Measurements from ENCODE around the gene PRSS33.

The PRSS33 gene

DNA sequence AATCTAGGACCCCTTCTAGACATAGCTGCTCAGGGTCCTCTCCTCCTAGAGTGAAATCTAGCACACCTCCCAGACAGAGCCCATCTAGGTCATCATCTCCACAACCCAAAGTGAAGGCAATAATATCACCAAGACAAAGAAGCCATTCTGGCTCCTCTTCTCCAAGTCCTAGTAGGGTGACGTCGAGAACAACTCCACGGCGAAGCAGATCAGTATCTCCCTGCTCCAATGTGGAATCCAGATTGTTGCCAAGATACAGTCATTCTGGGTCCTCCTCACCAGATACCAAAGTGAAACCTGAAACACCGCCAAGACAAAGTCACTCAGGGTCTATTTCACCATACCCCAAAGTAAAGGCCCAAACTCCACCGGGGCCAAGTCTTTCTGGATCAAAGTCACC is 24.2 kb downstream of the PRSS33 start:
- DNase-seq (ENCODE audit: low spot score), result no peak

DNA sequence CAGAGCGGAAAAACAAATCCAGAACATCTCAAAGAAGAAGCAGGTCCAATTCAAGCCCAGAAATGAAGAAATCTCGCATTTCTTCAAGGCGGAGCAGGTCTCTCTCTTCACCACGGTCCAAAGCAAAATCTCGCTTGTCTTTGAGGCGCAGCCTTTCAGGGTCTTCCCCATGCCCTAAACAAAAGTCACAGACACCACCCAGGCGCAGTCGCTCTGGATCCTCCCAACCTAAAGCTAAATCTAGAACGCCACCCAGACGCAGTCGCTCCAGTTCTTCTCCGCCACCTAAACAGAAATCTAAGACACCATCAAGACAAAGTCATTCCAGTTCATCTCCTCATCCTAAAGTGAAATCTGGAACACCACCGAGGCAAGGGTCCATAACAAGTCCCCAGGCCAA is 24.6 kb downstream of the PRSS33 start:
- DNase-seq (ENCODE audit: low spot score), result no peak

DNA sequence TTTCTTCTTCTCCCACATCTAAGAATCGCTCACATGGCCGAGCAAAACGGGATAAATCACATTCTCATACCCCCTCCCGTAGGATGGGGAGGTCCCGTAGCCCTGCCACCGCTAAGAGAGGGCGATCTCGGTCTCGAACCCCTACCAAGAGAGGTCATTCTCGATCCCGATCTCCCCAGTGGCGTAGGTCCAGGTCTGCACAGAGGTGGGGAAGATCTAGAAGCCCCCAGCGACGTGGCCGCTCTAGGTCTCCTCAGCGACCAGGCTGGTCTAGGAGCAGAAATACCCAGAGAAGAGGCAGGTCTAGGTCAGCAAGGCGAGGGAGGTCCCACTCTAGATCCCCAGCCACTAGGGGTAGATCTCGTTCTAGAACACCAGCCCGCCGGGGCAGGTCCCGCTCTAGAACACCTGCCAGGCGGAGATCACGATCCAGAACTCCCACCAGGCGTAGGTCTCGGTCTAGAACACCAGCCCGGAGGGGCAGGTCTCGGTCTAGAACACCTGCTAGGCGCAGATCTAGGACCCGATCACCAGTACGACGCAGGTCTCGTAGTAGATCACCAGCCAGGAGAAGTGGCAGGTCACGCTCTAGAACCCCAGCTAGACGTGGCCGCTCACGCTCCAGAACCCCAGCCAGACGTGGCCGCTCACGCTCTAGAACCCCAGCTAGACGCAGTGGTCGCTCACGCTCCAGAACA is 25.3 kb downstream of the PRSS33 start:
- no peak for DNase-seq (ENCODE audit: low spot score)

DNA sequence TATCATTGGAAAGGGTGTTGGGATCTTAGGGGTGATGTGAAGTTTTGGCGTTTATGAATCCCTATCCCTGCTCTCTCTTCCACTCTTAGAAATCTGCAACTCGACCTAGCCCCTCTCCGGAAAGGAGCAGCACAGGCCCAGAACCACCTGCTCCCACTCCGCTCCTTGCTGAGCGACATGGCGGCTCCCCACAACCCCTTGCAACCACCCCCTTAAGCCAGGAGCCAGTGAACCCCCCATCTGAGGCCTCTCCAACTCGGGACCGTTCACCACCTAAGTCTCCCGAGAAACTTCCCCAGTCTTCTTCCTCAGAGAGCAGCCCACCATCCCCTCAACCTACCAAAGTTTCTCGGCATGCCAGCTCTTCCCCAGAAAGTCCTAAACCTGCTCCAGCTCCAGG is 25.9 kb downstream of the PRSS33 start:
- no peak for DNase-seq (ENCODE audit: low spot score)

DNA sequence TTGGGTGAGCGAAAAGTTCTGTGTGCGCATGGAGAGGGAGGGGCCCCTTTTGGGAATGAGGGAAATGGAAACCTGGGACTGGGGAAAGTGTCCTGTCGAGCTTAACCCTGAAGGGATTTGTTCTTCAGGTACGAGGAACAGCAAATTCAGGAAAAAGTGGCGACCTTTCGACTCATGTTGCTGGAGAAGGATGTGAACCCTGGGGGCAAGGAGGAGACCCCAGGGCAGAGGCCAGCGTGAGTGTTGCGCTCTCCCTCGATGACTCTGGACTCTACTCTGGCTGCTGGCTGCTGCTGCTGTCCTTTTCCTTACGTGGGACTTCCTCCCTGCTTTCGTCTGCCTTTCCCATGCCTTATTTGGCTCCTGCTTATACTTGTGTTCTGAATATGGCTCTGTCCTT is 30.0 kb downstream of the PRSS33 start:
- DNase-seq (ENCODE audit: low spot score), result no peak

DNA sequence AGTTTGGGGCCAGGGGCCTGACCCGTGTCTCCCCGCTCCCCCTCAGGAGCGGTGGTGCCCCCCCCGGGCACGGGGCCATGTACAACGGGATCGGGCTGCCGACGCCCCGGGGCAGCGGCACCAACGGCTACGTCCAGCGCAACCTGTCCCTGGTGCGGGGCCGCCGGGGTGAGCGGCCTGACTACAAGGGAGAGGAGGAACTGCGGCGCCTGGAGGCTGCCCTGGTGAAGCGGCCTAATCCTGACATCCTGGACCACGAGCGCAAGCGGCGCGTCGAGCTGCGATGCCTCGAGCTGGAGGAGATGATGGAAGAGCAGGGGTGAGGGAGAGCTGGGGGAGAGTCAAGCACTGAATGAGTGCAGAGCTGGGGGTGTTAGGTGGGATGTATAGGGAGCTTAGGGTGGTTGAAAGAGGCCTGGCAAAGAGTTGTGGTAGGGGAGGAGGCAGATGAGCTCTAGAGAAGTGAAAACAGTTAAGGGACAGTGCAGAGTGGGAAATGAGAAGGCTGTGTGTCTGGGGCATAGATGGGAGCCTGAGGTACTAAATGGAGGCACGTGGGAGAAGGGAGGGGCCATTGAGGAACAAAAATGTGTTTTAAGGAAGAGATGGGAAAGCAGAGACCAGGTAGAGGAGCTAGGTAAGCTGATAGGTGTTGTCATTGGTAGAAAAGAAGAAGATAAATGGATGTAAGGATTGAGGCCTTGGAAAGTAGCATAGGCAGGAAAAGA is 30.9 kb downstream of the PRSS33 start:
- no peak for DNase-seq (ENCODE audit: low spot score)

DNA sequence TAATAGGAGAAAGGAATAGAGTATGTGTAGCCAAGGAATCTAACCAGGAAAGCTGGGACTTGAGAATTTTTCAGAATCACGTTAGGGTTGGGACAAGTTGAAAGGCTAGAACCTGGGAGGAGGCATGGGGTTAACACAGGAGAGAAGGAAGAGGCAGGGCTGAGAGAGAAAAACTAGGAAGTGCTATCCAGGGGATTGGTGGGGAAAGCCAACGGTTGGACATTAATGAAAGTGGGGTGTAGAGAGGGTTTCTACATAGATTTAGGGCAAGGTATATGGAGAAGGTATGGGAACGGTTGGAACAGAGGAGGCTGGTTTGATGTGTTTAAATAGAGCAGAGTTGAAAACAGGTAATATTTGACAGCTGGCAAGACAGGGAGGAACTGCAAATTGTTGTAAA is 32.2 kb downstream of the PRSS33 start:
- no peak for DNase-seq (ENCODE audit: low spot score)

DNA sequence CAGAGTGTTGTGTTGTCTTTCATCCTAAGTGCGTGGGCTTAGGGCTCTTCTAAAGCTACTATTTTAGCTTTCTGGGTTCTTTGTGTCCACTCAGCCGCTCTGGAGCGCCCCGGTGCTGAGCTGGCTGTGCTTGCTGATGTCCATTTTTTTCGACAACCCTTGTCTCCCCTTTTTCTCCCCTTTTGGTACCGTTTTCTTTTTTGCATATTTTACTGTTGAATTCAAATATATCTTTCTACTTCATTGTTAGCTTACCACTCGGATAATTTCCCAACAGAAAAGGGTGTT is 33.7 kb downstream of the PRSS33 start:
- peak; percentile 49 for DNase-seq (ENCODE audit: low spot score)

DNA sequence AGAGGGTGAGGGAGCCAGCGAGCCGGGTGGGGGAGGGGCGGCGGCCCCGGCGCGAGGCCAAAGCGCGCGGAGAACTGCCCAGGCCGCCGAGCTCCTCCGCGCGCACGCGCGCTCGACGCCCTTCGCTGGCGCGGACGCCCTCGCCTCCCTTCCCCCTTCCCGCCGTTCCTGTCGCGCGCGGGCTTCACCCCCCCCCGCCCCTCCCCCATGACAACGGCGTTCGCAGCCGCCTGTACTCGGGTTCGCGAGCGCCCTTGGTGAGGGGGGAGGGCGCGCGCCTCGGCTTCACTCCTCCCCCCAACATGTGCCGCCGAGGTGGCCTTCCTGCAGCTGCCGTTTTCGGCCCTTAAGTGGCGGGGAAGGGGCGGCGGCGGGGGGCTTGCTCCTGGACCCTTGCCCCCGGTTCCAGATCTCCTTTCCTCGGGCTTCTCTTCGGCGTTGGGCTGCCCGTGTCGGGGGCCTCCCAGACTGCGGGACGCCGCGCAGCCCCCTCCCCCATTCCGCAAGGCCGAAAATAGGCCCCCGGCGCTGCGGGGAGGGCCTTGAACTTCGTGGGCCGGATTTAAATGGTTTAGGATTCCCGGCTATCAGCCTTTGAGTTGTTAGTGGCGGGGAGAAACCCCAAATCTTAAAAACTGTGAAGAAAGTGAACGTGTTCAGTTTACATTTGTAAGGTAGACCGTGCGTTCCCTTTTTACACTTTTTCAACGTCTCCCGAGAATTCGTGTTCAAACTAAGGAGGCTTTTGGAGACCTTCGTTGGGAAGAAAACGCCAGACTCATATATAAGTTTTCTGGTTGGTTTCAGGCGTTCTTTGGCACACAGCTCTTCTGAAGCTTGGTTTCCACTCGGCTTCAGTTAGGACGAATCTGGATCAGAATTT is 34.3 kb downstream of the PRSS33 start:
- DNase-seq (ENCODE audit: low spot score), result peak; percentile 95

DNA sequence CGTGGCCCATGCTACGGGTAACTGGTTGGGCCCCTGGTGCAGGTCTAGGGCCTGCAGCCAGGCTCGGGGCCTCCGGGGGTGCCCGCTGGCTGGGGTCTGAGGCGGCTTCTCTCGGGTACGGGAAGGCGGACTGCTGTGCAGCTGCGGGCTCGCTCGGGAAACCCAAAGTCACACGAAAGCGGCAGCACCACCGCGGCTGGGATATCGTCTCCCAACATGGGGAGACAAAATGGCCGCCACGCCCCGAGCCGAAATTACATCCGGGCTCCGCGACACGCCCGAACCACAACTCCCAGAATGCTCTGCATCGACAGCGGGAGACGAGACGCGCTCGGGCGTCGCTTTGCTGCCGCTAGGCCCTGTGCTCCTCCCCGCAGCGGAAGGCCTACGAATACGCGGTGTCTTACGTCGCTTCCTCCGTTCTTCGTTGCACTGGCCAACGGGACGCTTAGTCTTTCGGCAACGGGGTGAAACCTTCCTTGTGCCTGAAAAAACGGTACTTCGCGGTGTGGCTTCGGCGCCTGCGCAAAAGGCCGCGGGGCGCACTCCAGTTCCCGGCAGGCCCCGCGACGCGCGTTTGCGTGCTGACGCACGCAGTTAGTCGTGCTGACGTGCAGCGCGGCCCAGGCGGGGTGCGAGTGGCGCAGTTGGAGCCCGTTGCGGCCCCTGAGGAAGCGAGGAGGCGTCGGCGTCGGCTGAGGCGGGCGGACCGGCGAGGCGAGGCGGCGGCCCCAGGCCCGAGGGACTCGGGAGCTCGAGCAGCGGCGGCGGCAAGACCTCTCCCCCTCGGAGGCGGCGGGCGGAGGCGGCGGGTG is 35.1 kb downstream of the PRSS33 start, which contains the start of gene SRRM2:
TSS of gene SRRM2 (plus strand) at position 604 of the 815 bp plus-strand sequence. CDS start 3,727 bp downstream, outside the sequence.
- DNase-seq (ENCODE audit: low spot score), result peak; percentile 98

DNA sequence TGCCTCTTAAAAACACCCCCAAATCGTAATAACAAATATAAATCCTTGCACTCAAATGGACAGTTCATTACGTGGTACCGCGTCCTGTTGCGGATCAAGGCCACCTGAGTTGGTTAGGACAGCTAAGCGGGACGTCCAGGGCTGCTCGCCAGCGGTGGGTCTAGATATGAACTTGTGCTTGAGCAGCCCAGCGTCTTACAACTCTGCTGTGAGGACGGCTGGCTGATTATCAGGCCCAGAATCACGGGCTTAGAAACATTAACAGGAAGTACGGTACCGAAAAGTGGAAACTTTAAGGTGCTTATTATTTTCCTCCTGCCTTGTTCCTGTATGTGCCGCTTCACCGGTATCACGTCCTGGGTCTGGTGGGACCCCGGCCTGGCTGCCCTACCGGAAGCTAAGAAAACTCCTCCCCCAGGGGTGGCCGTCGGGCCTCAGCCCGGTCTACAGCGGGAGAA is 35.8 kb downstream of the PRSS33 start:
- no peak for DNase-seq (ENCODE audit: low spot score)

DNA sequence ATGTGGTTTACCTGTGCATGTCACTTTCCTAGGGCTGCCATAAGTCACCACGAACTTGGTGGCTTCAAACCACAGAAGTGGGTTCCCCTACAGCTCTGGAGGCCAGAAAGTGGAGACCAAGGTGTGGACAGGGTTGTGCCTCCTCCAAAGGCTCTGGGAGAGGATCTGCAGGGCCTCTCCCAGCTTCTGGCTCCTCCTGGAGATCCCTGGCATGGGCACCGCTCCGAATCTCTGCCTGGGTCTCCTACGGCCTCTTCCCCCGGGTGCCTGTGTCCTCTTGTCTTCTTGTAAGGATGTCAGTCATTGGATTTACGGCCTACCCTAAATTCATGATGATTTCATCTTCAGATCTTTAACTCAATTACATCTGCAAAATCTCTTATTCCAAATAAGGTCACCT is 37.4 kb downstream of the PRSS33 start:
- DNase-seq (ENCODE audit: low spot score), result no peak

DNA sequence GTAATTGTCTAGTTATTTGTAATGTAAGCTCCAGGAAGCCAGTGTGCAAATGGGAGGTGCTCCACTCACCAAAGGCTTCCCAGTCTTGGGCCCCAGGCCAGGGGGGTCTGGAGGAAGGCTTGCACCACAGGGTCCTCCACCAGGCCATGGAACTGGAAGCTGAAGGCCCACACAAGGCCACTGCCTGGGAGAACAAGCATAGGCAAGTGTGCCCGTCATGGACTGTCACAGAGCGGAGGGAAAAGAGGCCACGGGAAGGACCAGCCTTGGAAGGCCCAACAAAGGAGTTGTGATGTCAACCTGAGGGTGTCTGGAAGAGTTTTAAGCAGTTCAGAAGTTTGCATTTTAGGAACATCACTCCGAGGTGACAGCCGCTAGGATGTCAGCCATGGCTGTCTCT is 37.9 kb downstream of the PRSS33 start:
- DNase-seq (ENCODE audit: low spot score), result no peak

DNA sequence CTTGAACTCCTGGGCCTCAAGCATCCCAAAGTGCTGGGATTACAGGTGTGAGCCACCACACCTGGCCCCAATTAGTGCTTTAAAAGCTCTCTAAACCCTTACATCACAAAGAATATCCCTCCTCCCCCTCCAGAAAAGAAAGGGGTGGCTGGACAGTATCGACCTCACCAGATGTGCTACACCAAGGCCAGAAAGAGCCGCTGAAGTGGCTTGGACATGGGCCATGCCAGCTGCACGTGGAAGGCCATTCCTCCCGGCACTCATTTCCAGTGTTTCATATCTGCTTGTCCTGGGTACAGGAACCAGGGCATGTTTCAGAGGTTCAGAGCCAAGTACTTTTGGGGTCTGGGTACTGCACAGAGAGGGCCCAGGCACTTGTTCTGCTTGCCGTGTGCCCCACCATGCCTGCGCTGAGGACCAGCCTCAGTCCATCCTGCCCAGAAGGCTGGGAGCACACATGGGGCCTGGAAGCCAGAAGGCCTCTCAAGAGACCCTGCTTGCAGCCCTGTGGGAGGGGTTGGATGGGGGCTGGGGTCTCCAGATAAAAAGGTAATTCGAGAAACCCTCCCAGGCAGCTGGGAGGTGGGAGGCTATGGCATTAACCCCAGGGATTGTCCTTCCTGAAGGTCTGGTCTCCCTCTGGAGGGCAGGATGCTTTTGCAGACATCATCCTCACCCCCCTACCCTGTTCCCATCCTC is 38.5 kb downstream of the PRSS33 start:
- DNase-seq (ENCODE audit: low spot score), result no peak

DNA sequence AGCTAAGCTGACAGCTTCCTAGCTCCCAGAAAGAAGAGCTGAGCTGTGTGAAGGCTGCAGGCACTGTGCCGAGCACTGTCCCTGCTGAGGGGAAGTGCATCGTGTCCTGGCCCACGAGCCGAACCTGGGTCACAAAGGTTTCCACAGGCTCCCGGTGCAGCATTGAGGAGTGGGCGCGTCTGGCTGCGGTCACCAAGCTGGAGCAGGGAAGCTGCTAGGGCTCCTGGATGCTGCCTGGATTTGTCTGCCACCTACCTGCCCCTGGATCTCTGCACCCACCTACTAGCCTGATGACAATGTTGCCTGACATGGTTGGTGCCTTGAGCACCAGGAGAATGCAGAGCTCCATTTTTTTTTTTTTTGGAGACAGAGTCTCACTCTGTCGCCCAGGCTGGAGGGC is 41.4 kb downstream of the PRSS33 start:
- no peak for DNase-seq (ENCODE audit: low spot score)

DNA sequence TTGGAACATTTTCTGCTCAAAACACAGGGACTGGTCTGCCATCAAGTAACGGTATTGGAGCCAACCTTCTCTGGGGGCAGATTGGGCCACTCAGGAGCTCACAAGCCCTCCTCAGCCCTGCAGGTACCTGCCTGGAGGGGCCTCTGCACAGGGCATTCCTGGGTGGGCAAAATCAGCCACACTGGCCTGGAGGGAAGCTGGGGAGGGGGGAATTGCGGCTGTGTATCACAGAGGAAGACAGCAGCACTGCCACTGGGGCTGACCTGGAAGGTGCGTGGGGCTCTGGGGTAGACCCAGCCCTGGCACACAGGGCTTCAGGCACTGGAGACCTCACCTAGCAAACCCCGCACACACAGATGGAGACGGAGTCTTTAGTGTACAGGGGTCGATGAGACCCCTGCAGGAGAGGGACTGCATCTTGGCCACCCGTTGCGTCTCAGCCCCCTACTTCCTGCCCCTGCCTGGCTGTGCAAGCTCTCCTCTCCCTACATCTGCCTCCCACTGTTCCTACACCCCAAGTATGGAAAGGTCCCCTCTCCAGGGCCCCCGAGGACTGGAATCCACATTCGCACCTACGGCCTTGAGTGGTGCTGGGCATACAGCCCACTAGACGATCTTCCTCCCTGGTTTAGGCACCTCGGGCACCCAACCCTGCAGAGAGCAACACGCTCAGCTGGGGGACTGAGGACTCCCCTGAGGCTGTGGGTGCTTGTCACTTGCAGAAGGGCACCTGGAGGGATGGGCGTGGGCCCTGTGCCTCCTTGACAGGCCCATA is 42.1 kb downstream of the PRSS33 start:
- DNase-seq (ENCODE audit: low spot score), result no peak

DNA sequence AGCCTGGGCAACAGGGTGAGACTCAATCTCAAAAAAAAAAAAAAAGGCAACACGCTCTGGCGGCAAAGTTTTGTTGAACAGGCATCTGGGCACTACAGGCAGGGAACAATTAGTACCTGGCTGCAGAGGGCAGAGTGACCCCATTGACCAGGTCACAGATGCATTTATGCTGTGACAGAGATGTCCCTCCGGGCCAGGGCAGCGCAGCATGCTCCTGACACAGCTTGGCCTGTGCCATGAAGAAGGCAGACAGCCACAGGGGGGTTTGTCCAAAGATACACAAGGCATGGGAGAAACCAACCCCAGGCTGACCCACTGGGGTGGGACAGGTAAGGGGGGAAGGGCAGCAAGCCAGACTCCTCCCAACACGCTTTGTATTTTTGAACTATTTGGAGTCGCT is 42.6 kb downstream of the PRSS33 start:
- DNase-seq (ENCODE audit: low spot score), result no peak

DNA sequence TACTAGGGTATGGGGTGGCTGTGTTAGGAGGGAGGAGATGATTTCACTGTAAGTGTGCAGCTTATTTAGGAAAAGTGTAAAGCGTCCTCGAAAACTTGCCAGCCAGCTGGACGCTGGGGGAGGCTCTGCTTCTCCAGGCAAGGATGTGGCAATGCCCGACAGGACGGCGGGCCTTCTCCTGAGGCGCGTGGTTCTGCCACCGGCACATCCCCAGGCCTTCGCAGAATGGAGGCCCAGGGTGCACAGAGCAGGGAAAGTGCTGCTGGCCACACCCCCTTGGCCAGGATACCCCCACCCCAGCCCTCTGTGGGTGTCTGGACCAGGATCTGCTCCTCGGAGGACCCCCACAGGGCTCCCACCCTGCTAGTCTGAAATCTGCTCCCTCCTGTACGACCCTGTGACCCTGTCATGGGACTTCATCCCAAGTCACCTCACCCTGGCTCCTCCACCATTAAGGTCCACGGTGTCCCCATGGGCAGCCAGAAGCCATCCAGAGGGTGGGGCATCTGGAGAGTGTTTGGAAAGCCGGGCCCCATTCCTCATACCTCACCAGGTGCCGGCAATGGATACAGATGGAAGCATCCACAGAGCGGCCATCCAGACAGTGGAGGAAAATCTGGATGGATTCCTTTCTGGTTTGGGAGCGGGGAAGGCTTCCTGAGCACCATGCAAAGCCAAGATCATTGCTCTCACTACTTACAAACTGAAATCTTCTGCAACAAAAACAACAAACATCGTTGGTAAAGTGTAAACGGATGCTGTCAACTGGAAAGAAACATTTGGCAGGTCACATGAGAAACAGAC is 44.2 kb downstream of the PRSS33 start:
- DNase-seq (ENCODE audit: low spot score), result no peak

DNA sequence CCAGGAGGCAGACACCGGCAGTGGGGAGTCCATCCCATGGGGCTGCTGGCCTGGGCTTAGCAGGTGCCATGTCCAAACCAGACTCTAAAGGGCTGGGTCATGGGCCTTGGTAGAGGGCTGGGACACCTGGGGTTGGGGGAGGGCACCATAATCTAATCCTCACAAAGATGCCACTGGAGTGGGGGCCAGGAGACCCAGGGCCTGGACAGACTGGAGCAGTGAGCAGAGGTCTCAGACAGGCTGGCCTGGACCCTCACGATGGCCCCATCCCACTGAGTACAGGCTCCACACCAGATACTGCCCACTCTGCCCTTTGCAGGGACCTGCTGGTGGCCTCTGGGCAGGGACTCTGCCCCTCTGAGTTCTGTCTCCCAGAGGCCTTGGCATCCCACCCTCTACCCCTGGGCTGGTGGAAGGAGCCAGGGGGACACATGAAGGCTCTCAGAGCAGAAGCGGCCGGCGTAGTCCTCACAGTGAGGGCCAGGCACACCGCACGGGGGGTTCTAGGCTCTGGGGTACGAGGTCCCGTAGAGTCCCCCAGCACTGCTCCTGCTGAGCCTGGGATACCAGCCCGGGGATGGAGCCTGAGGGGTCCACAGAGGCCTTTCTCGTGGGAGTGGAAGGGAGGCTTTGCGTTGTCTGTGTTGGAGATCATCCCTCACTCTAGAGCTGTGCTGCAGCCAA is 44.9 kb downstream of the PRSS33 start:
- no peak for DNase-seq (ENCODE audit: low spot score)

All from GM03348 (cell line).